ENCODE results near the gene GSK3B. TPM values are rescaled to one million over a fixed set of nuclear protein-coding genes. Genes with fewer than 3 reads are reported as not detected.

Gene GSK3B
- total RNA-seq, 4 donors from 2014 or later = 29.4 to 39.8 (median 32.5) TPM

GRCh38 chr3:119871571-119871970 is 222.7 kb downstream of the GSK3B start:
- TF ChIP-seq CTCF (IDR thresholded peaks at IDR 0.05; ENCODE audit: low read depth) = no peak

- TF ChIP-seq CTCF (IDR thresholded peaks at IDR 0.05; ENCODE audit: low read depth) = no peak
Measured at GRCh38 chr3:119870512-119870911, 223.7 kb downstream of the GSK3B start.

- TF ChIP-seq CTCF (IDR thresholded peaks at IDR 0.05; ENCODE audit: low read depth) = no peak
Measured at GRCh38 chr3:119864476-119864875, 229.8 kb downstream of the GSK3B start.

GRCh38 chr3:119862616-119863015 is 231.6 kb downstream of the GSK3B start:
- no peak for TF ChIP-seq CTCF (IDR thresholded peaks at IDR 0.05; ENCODE audit: low read depth)

GRCh38 chr3:119861681-119862080 is 232.6 kb downstream of the GSK3B start:
- no peak for TF ChIP-seq CTCF (IDR thresholded peaks at IDR 0.05; ENCODE audit: low read depth)

GRCh38 chr3:119859728-119860127 is 234.5 kb downstream of the GSK3B start:
- TF ChIP-seq CTCF (IDR thresholded peaks at IDR 0.05; ENCODE audit: low read depth) = no peak

GRCh38 chr3:119858957-119859356 is 235.3 kb downstream of the GSK3B start:
- TF ChIP-seq CTCF (IDR thresholded peaks at IDR 0.05; ENCODE audit: low read depth) = no peak

Data from subcutaneous adipose tissue (tissue), 4 donors.